ENCODE measurements around the gene ATP1A1. TPM values are rescaled to one million over a fixed set of nuclear protein-coding genes. Genes with fewer than 3 reads are reported as not detected.

The ATP1A1 gene
- total and polyA plus RNA-seq, 9 of the 15 experiments (the other 6 are each of a cell fraction or from before 2014, with no cell fraction given), result 99.3 to 513 (median 234) TPM

GRCh38 chr1:116324411-116324810 lies 48.6 kb upstream of the ATP1A1 start:
- intact Hi-C loops (cut with micrococcal nuclease) (no loop called here), in situ Hi-C loops (cut with MboI) (no loop called here)
- ATAC-seq (no peak), FAIRE-seq (no peak), DNase-seq (ENCODE audit: extremely low read depth in 1 of 4, low spot score in 3 of 4) (no peak)
- ChIA-PET CTCF (ENCODE audit: low intra/inter-chr PET ratio) (no interaction called here), POLR2A (interaction anchor here (1.4 to 1.6 kb wide), 2 partner anchors 8 to 139 kb away, joined by 3 read pairs; no protein-coding TSS in a partner anchor)
- H4K20me1 ChIP-seq (replicated peaks; ENCODE audit: control insufficient read depth, insufficient read depth, low read length), result no peaks in the 10 kb centered on the region
- H3K9ac ChIP-seq (ENCODE audit: insufficient read depth in 1 of 2, low read depth in 2 of 2, low read length in 2 of 2), result no peak overlapping the region
- H3K36me3 ChIP-seq (ENCODE audit: control insufficient read depth, insufficient read depth, low read length), result no peaks in the 10 kb centered on the region
- no peaks in the 10 kb centered on the region for H3K79me2 ChIP-seq (ENCODE audit: control insufficient read depth, insufficient read depth, low read length)
- no peak overlapping the region for H3K4me2 ChIP-seq (ENCODE audit: insufficient read depth, low read length)
- WGBS (ENCODE audit: insufficient coverage, low coverage, missing lambda C conversion rate), result 29% methylated on average over 3 of the region's 3 CpGs
- no peaks in the 10 kb centered on the region for H3K9me3 ChIP-seq (replicated peaks; ENCODE audit: control insufficient read depth, insufficient read depth, low read depth, low read length)
- no TSS peak for BruUV-seq (replicated peaks)
- H3K9me1 ChIP-seq (ENCODE audit: control insufficient read depth, insufficient read depth, low read length), result no peaks in the 10 kb centered on the region
- peaks cover 0 to 1% of the 10 kb centered on the region in 2 experiments; a peak in 1 of 5 replicates for H3K27me3 ChIP-seq (ENCODE audit: control insufficient read depth in 2 of 2, insufficient read depth in 2 of 2, low read length in 2 of 2)
- H3K4me1 ChIP-seq (replicated peaks in 1 of 2; ENCODE audit: control insufficient read depth in 2 of 2, insufficient read depth in 2 of 2, low read length in 2 of 2), result peaks cover 5 to 10% of the 10 kb centered on the region in 2 experiments; a peak in 3 of 5 replicates
- H3K27ac ChIP-seq (ENCODE audit: extremely low read depth, low read depth, low read length), result no peak overlapping the region
- H3K4me3 ChIP-seq, result no peak overlapping the region
- no peak overlapping the region for H2AFZ ChIP-seq (ENCODE audit: low read depth, low read length)
- no peak for TF ChIP-seq THRAP3 (IDR thresholded peaks at IDR 0.05; ENCODE audit: borderline replicate concordance)
- no peak for TF ChIP-seq TOE1 (IDR thresholded peaks at IDR 0.05; ENCODE audit: borderline replicate concordance)
- TF ChIP-seq TOE1 (CRISPR knock-in tag; IDR thresholded peaks at IDR 0.05; ENCODE audit: borderline replicate concordance, low read depth), result no peak
- TF ChIP-seq ZNF280A (IDR thresholded peaks at IDR 0.05; ENCODE audit: low read depth, partially characterized antibody), result no peak
- TF ChIP-seq MAFG (tag; conservative IDR thresholded peaks at IDR 0.05), result no peak
- no peak for TF ChIP-seq ATF6 (CRISPR knock-in tag; IDR thresholded peaks at IDR 0.05)
- TF ChIP-seq ZBTB33 (CRISPR knock-in tag; IDR thresholded peaks at IDR 0.05), result no peak
- TF ChIP-seq ZNF717 (CRISPR knock-in tag; IDR thresholded peaks at IDR 0.05), result no peak
- no peak for TF ChIP-seq BCOR (IDR thresholded peaks at IDR 0.05)
- TF ChIP-seq MCM5 (IDR thresholded peaks at IDR 0.05; ENCODE audit: low read depth), result no peak
- no peak for TF ChIP-seq RUNX1 (IDR thresholded peaks at IDR 0.05; ENCODE audit: low read depth)
- TF ChIP-seq ZSCAN32 (CRISPR knock-in tag; IDR thresholded peaks at IDR 0.05), result no peak
- TF ChIP-seq ZBTB2 (IDR thresholded peaks at IDR 0.05), result no peak
- no peak for TF ChIP-seq HNRNPH1 (optimal IDR thresholded peaks at IDR 0.05; ENCODE audit: low read depth, low read length)
- no peak for TF ChIP-seq MAFF (IDR thresholded peaks at IDR 0.05; ENCODE audit: low read length)
- no peak for TF ChIP-seq SMAD1 (IDR thresholded peaks at IDR 0.05; ENCODE audit: low read depth, low read length, partially characterized antibody)
- no peak for TF ChIP-seq ZNF589 (CRISPR knock-in tag; IDR thresholded peaks at IDR 0.05; ENCODE audit: low read depth)
- no peak for TF ChIP-seq ESRRB (CRISPR knock-in tag; IDR thresholded peaks at IDR 0.05; ENCODE audit: borderline replicate concordance)
